Adipocyte (in vitro differentiated cells): ENCODE data around the gene NOX4.
"Not testable (repeated sequence)": the region's sequence is repeated elsewhere in the genome, so short reads cannot be mapped to it uniquely, and the experiment has no call there.

Source experiments
- DNase-seq: peaks from one replicate; pipeline ENCODE4 v3.0.0-alpha.2; 2015; ENCODE audit warnings: low read depth
- H3K27me3 ChIP-seq: replicated peaks from 2 replicates; pipeline ENCODE4 v1.7.0; 2013; ENCODE audit warnings: mild to moderate bottlenecking, low read length, moderate library complexity; ENCODE audit not compliant: control insufficient read depth, insufficient read depth
- H3K36me3 ChIP-seq: 2 replicates; pipeline ENCODE4 v1.7.0; 2013; ENCODE audit warnings: low read length, mild to moderate bottlenecking, moderate library complexity; ENCODE audit not compliant: control insufficient read depth, insufficient read depth, severe bottlenecking
- H3K4me1 ChIP-seq: 2 replicates; pipeline ENCODE4 v1.7.0; 2013; ENCODE audit warnings: mild to moderate bottlenecking, low read length, moderate library complexity; ENCODE audit not compliant: control insufficient read depth, insufficient read depth
- H3K4me3 ChIP-seq: 2 replicates; pipeline ENCODE4 v1.7.0; 2013; ENCODE audit warnings: mild to moderate bottlenecking, low read length, moderate library complexity
- H3K9ac ChIP-seq: 2 replicates; pipeline ENCODE4 v1.7.0; 2013; ENCODE audit warnings: mild to moderate bottlenecking, low read length, moderate library complexity
- H3K9me3 ChIP-seq: 2 replicates; pipeline ENCODE4 v1.7.0; 2013; ENCODE audit warnings: mild to moderate bottlenecking, low read length, moderate library complexity; ENCODE audit not compliant: control insufficient read depth

The NOX4 gene

DNA sequence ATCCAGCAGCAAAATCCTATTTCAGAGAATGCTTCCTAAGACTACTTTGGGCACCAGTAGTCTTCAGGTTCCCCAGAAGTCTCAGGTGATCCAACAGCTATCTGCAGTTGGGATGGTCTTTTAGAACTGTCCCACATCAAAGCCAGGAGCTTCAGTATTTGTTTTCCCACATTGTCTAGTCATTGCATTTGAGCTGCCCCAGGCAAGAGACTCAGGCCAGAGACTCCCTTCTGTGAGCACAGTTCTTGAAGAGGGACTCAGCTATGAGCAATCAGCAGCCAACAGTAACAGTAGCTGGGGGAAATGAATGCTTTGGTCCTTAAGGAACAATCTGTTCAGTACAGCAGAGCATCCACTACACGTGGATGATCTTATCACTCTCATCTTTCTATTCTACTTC, 188.1 kb downstream of the NOX4 start:
- peak; percentile 8 for DNase-seq
- H3K36me3 ChIP-seq, H3K4me1 ChIP-seq, H3K9me3 ChIP-seq, H3K4me3 ChIP-seq, H3K9ac ChIP-seq, H3K27me3 ChIP-seq: not testable (repeated sequence)

DNA sequence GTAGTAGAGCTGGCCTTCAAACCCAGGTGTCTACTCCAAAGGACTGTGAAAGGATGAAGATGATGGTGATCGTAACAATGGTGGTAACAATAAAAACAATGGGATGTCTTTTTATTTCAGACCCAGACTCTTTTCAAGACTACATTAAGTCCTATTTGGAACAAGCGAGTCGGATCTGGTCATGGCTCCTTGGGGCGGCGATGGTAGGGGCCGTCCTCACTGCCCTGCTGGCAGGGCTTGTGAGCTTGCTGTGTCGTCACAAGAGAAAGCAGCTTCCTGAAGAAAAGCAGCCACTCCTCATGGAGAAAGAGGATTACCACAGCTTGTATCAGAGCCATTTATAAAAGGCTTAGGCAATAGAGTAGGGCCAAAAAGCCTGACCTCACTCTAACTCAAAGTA, 196.2 kb downstream of the NOX4 start:
- not testable (repeated sequence) for H3K4me1 ChIP-seq, H3K9ac ChIP-seq, DNase-seq, H3K9me3 ChIP-seq, H3K36me3 ChIP-seq, H3K27me3 ChIP-seq, H3K4me3 ChIP-seq

DNA sequence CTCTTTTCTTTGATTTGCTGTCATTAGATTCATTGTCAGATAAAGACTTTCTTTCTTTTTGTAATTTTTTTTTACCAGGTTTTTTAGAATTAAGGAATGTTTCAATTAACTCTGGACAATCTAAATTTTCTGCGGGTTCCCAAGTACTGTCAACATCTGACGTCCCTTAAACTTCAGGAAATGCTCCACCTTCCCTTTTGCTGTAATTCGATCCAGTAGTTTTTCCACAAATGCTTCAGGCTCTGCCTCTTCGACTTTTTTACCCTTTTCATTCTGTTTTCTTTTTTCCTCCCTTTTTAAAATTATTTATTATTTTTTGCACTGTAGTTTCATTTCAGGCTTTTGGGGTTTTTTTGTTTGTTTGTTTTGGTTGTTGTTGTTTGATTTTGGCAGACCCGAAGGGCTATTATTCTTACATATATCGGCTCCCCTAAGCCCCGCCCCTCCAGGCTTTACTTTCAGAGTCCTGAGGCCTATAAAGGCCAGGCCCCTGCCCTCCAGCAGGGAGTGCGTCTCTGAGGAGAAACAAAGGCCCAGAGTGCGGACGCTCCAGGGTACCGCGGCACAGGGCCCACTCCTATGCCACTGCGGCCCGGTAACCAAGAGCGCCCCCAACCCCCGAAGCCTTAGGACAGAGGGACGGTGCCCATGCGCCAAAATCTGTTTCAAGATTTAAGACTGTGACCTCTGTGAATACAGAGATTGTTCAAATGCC, 197.1 kb downstream of the NOX4 start:
- Histone ChIP-seq H3K9ac (peak overlapping the region; percentile 39), H3K9me3 (no peaks in the 10 kb centered on the region), H3K36me3 (no peaks in the 10 kb centered on the region), H3K4me3 (peak overlapping the region; percentile 66), H3K4me1 (no peaks in the 10 kb centered on the region), H3K27me3 (no peaks in the 10 kb centered on the region)
- peak; percentile 36 for DNase-seq

DNA sequence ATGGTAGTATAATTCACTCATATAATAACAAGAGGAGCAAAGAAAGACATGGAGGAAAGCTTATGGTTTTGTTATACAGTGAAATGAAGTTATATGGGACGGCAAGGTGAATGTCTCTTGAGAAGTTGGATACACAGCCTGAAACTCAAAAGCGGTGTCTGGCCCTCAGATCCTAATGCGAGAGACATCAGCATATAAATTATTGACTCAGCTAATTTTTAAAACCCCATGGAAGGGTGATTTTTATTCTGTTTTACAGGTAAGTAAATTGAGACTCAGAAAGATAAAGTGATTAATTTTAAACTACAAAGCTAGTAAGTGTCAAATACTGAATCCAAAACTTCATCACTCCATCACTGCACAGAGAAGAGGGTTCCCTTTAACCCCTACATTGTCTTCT, 203.2 kb downstream of the NOX4 start:
- H3K9me3 ChIP-seq, H3K27me3 ChIP-seq, H3K4me1 ChIP-seq, H3K4me3 ChIP-seq, H3K9ac ChIP-seq, H3K36me3 ChIP-seq, DNase-seq: not testable (repeated sequence)

DNA sequence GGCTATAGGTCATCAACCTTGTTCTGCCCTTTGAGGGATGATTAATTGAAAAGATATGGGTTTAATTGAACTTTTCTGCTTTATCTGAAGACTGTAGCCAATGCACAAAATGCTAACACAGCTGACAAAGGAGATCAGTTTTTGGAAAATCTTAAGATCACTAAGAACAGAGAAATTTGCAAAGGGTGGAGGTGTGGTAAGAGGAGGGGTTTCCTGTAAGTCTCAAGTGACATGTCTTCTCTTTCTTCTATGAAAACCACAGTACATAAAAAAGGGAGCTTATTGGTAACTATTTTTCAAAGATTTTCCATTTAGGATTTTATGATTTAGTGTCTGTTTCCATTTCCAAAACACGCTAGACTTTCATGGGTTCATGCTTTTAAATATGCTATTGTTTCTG, 204.6 kb downstream of the NOX4 start:
- H3K36me3 ChIP-seq, H3K9ac ChIP-seq, H3K4me1 ChIP-seq, DNase-seq, H3K9me3 ChIP-seq, H3K4me3 ChIP-seq, H3K27me3 ChIP-seq: not testable (repeated sequence)

DNA sequence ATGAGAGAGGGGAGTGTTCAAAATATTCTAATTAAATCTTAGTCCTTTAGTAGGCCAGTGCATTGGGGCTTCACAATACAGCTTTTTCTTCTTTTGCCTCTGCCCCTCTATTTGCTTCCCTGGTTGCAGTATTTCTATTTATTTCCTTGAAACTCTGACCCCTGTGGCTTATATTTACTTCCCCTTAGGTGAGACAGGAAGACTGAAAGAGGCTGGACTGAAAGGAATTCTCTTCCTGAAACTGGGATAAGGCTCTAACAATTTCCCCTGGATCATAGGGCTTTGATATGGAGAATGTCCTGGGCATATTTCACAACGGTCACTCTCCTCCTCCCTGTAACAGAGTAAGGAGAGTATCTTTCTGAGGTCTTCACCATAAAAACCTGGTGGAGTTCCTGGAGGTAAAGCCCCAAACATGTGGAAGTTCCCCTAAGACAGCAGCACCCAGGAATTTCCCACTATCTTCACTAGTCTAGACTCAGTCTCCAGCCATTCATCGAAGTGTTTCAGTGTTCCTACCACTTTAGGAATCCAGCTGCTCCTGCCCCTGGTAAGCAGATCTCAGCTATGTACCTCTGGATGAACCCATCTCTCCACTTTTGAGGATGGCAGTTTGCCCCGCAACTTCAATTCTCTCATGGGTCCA, 210.0 kb downstream of the NOX4 start:
- DNase-seq, H3K9me3 ChIP-seq, H3K27me3 ChIP-seq, H3K36me3 ChIP-seq, H3K4me3 ChIP-seq, H3K9ac ChIP-seq, H3K4me1 ChIP-seq: not testable (repeated sequence)

DNA sequence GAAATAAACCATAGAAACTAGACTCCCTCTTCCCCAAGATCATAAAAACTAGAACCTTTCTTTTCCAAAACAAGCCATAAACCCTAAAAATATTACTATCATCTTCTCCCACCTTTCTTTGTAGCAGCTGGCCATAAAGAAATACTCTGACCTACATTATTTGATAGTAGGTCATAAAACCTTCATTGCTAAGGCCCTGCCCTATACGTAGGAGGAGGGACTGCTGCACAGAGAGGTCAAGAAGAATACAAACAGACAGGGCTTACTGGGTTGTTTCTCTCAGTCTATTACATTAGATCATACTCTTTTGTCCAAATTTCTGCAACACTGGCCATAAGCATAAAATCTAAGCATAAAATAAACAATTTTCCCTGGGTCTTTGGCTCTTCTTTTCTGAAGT, 212.0 kb downstream of the NOX4 start:
- no peak overlapping the region for H3K4me3 ChIP-seq
- no peaks in the 10 kb centered on the region for H3K36me3 ChIP-seq
- no peaks in the 10 kb centered on the region for H3K27me3 ChIP-seq
- H3K9me3 ChIP-seq = no peaks in the 10 kb centered on the region
- no peak for DNase-seq
- H3K4me1 ChIP-seq = no peaks in the 10 kb centered on the region
- no peak overlapping the region for H3K9ac ChIP-seq

DNA sequence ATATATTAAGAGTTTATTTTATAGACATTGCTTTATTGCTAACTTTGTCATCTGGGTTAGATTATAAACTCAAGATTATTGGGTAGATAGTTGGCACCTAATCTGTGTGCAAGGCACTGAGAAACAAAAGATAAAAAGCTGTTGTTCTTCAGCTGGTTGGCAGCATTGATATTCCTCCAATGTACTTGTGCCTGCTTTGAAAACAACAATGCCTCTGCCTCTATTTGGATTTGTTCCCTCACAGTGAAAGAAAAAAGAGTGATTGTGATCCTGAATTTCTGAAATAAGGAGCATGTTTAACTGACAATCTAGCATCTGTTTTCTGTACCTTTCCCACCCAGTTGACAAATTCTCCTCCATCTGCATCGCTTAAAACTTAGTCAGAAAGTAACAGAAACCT, 215.2 kb downstream of the NOX4 start:
- H3K4me1 ChIP-seq = no peaks in the 10 kb centered on the region
- H3K27me3 ChIP-seq = no peaks in the 10 kb centered on the region
- no peak overlapping the region for H3K4me3 ChIP-seq
- no peak overlapping the region for H3K9ac ChIP-seq
- no peaks in the 10 kb centered on the region for H3K9me3 ChIP-seq
- DNase-seq = no peak
- no peaks in the 10 kb centered on the region for H3K36me3 ChIP-seq
